GM18907 (cell line): ENCODE data around the gene CHRDL2.

Experiments
- ATAC-seq: cut with Tn5 transposase; IDR thresholded peaks from one replicate; pipeline ENCODE4 v1.9.1; 2021; ENCODE audit warnings: mild to moderate bottlenecking, moderate library complexity; ENCODE audit not compliant: unreplicated experiment

CHRDL2 gene

GRCh38 chr11:74686792-74687191 is 44.4 kb downstream of the CHRDL2 start:
- ATAC-seq = no peak

- ATAC-seq = no peak
Measured at GRCh38 chr11:74685905-74686304, 45.3 kb downstream of the CHRDL2 start.

GRCh38 chr11:74685338-74685737 is 45.9 kb downstream of the CHRDL2 start:
- ATAC-seq = no peak

- ATAC-seq = no peak
Measured at GRCh38 chr11:74684661-74685060, 46.6 kb downstream of the CHRDL2 start.

GRCh38 chr11:74683941-74684481 is 47.2 kb downstream of the CHRDL2 start:
- no peak for ATAC-seq

- no peak for ATAC-seq
Measured at GRCh38 chr11:74683279-74683871, 47.9 kb downstream of the CHRDL2 start.

- ATAC-seq = no peak
Measured at GRCh38 chr11:74682731-74683278, 48.4 kb downstream of the CHRDL2 start.

- no peak for ATAC-seq
Measured at GRCh38 chr11:74681686-74682651, 49.3 kb downstream of the CHRDL2 start.

GRCh38 chr11:74680703-74681531 is 50.3 kb downstream of the CHRDL2 start:
- ATAC-seq = no peak

- no peak for ATAC-seq
Measured at GRCh38 chr11:74680035-74680671, 51.1 kb downstream of the CHRDL2 start.

GRCh38 chr11:74679513-74679865 is 51.7 kb downstream of the CHRDL2 start:
- no peak for ATAC-seq

- ATAC-seq = no peak
Measured at GRCh38 chr11:74678591-74679512, 52.4 kb downstream of the CHRDL2 start.

GRCh38 chr11:74678041-74678440 is 53.2 kb downstream of the CHRDL2 start:
- no peak for ATAC-seq

- ATAC-seq = no peak
Measured at GRCh38 chr11:74677131-74677530, 54.1 kb downstream of the CHRDL2 start.

- ATAC-seq = no peak
Measured at GRCh38 chr11:74676596-74676995, 54.6 kb downstream of the CHRDL2 start.

GRCh38 chr11:74675761-74676160 is 55.5 kb downstream of the CHRDL2 start:
- ATAC-seq = no peak

GRCh38 chr11:74673693-74674360 is 57.4 kb downstream of the CHRDL2 start:
- ATAC-seq = no peak

GRCh38 chr11:74672956-74673692 is 58.1 kb downstream of the CHRDL2 start:
- no peak for ATAC-seq
